Measurements from ENCODE around the gene ME3.

The ME3 gene

DNA sequence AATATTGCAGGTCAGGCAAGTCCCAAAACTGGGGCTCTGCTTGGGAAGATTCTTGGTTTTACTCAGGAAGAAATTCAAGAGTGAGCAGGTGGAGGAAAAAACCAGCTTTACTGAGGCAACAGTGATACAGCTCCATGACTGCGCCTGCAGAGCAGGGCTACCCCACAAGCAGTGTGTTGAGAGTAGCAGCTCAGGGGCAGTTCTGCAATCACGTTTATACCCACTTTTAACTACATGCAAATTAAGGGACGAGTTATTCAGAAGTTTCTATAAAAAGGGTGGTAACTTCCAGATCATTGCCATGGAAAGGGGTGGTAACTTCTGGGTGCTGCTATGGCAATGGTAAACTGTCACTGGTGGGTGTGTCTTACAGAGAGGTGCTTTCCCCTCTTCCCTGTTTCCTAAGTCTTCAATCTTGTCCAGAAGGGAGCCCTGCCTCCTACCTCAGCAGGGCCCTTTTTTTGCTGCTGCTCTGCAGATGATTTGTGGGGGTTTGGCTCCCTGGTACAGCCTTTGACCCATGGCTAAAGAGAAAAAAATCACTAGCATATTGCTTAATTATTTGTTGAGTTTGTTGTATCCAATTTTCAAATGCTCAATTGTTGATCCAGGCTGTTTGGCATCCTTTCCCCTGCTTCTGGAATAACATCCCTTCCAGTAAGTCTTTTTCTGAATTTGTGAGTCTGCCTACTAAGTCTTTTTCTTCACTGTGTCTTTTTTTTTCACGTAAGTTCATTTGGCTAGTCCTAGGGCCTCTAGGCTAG is 30.0 kb upstream of the ME3 start:
- H3K4me3 Mint-ChIP-seq: no peak overlapping the region
- no peaks in the 10 kb centered on the region for H3K4me1 Mint-ChIP-seq (ENCODE audit: low read depth)
- H3K27me3 Mint-ChIP-seq: peaks cover 6% of the 10 kb centered on the region
- H3K27ac Mint-ChIP-seq: no peak overlapping the region
- no peaks in the 10 kb centered on the region for H3K36me3 Mint-ChIP-seq (ENCODE audit: low read depth)
- H3K9me3 Mint-ChIP-seq: no peaks in the 10 kb centered on the region

DNA sequence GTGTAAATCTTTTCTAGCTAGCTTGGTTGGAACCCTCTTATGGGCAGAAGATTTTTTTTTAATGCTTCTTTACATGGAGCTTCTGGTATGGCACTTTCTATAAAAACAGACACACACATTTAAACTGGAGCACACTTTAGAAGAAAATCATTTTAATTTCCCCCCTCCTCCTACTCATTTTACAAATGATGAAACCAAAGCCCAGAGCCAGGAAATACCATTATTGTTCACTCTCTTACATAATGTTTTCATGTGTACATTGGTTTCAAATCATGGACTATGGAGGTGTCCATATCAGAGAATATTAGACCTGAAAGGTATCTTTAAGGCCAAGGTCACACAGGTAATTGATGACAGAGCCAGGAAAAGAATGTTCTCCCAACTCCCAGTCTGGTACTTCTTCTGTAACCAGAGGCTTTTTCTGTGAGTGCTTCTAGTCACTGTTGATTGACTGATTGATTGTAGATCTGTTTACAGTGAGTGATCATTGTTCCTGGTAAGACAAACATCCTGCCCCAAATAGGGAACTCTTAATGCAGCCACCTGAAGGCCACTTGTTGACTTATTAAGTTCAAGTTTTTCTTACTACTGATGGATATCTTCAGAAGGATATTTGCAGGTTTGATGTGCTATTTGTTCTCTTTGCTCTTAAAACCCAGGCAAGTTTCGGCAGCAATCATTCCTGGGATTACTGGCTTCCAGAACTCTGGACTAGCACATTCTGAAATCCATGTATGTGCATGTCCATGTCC is 26.8 kb upstream of the ME3 start:
- H3K4me3 Mint-ChIP-seq: no peak overlapping the region
- peaks cover 11% of the 10 kb centered on the region for H3K27me3 Mint-ChIP-seq
- H3K27ac Mint-ChIP-seq: no peak overlapping the region
- no peaks in the 10 kb centered on the region for H3K9me3 Mint-ChIP-seq
- no peaks in the 10 kb centered on the region for H3K4me1 Mint-ChIP-seq (ENCODE audit: low read depth)
- no peaks in the 10 kb centered on the region for H3K36me3 Mint-ChIP-seq (ENCODE audit: low read depth)

DNA sequence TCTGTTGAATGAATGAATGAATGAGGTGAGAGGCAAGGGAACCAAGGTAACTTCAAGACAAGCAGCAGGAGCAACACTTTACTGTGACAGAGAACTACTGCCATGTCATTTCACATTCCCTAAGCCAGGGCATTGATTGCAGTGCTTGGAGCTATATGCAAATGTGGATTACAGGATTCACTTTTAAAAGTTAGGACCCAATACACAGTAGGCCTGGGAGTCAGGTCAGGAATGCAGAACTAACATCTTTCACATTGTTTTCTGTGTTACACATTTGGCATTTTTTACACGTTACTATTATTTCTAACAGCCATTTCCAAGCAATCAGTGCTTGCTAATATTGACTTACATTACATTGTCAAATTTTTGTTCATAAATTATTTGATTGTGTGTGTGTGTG is 26.2 kb upstream of the ME3 start:
- Mint-ChIP-seq H3K27ac (no peak overlapping the region), H3K4me1 (ENCODE audit: low read depth) (no peaks in the 10 kb centered on the region), H3K36me3 (ENCODE audit: low read depth) (no peaks in the 10 kb centered on the region), H3K27me3 (peaks cover 6% of the 10 kb centered on the region), H3K4me3 (no peak overlapping the region), H3K9me3 (no peaks in the 10 kb centered on the region)

DNA sequence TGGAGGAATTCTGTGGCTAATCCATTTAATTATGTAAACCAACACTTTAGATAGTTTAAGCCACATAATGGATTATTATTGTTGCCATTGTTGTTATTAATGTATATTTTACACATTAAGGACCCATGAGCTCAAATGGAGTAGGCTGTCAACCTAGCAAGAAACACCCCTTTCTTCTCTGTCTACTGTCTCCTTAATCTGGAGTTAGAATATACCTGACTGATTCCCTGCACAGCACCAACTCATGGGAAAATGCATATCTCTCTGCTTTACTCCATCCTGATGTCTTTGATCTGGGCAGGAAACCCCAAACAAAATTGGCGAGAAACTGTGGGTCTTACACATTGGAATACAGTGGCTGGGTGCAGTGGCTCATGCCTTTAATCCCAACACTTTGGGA is 24.0 kb upstream of the ME3 start:
- no peak overlapping the region for H3K27ac Mint-ChIP-seq

DNA sequence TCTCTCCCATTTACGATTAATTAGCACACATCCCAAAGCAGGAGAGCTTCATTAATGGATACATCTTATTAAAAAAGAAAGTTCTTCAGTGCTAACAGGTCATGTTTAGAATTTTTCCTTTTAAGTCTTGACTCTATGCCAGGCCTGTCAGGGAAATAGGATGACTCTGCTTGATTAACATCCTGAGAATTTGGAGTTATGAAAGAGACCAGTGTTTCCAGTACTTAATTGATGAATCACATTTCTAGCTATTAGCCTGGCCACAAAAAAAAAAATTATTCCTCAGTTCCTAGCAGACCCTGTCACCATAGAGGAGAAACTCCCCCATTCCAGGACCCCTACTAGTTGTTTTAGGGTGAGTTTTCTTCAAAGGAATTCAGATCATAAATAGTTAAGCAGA is 23.6 kb upstream of the ME3 start:
- Mint-ChIP-seq H3K4me1 (ENCODE audit: low read depth) (no peaks in the 10 kb centered on the region), H3K27ac (no peak overlapping the region), H3K9me3 (no peaks in the 10 kb centered on the region), H3K27me3 (peaks cover 13% of the 10 kb centered on the region), H3K36me3 (ENCODE audit: low read depth) (no peaks in the 10 kb centered on the region), H3K4me3 (no peak overlapping the region)

More for the DNA sequence above, 24.0 kb upstream of the ME3 start:
- Mint-ChIP-seq H3K9me3 (no peaks in the 10 kb centered on the region), H3K36me3 (ENCODE audit: low read depth) (no peaks in the 10 kb centered on the region), H3K4me1 (ENCODE audit: low read depth) (no peaks in the 10 kb centered on the region), H3K4me3 (no peak overlapping the region), H3K27me3 (peaks cover 13% of the 10 kb centered on the region)

DNA sequence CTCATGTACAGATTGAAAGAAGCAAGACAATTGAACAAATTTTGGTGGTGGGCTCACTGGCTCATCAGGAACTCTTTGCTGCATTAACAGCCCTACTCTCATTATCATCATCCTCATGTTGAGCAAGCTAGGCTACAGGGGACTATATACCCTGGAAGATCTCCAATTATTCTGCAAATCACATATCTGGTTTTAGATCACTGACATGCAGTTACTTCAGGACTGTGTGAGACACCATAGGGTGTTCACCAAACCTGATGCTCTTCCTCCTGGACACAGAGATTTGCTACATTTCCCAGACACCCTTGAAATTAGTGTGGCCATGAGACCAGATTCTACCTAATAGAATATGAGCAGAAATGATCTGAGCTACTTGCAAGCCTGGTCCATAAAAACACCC is 23.0 kb upstream of the ME3 start:
- H3K9me3 Mint-ChIP-seq: no peaks in the 10 kb centered on the region
- H3K36me3 Mint-ChIP-seq (ENCODE audit: low read depth): no peaks in the 10 kb centered on the region
- H3K27me3 Mint-ChIP-seq: peaks cover 16% of the 10 kb centered on the region
- H3K27ac Mint-ChIP-seq: no peak overlapping the region
- H3K4me3 Mint-ChIP-seq: no peak overlapping the region
- no peaks in the 10 kb centered on the region for H3K4me1 Mint-ChIP-seq (ENCODE audit: low read depth)

DNA sequence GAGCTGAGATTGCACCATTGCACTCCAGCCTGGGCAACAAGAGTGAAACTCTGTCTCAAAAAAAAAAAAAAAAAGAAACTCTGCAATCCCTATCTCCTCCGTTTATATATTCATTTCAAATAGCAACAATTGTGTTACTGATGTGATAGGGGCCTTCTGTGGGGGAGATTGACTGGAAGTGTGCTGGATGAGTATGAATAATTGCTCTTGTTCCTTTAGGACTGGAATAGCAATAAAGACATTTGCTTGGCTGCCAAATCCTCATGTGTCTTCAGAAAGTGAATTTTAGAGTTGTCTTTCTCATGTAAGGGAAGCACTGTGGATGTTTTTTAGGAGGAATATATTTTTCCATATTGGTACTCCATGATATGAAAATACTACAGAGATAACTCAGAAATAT is 21.1 kb upstream of the ME3 start:
- Mint-ChIP-seq H3K27me3 (peaks cover 16% of the 10 kb centered on the region), H3K4me1 (ENCODE audit: low read depth) (peaks cover 8% of the 10 kb centered on the region), H3K9me3 (no peaks in the 10 kb centered on the region), H3K27ac (no peak overlapping the region), H3K36me3 (ENCODE audit: low read depth) (no peaks in the 10 kb centered on the region), H3K4me3 (no peak overlapping the region)

- no peaks in the 10 kb centered on the region for H3K36me3 Mint-ChIP-seq (ENCODE audit: low read depth)
Measured at GRCh38 chr11:86692746-86693145, 20.3 kb upstream of the ME3 start.

GRCh38 chr11:86692317-86692716 is 19.9 kb upstream of the ME3 start:
- Mint-ChIP-seq H3K4me3 (no peak overlapping the region), H3K27me3 (peaks cover 16% of the 10 kb centered on the region), H3K4me1 (ENCODE audit: low read depth) (peaks cover 20% of the 10 kb centered on the region), H3K36me3 (ENCODE audit: low read depth) (no peaks in the 10 kb centered on the region), H3K27ac (no peak overlapping the region), H3K9me3 (no peaks in the 10 kb centered on the region)

More at GRCh38 chr11:86692746-86693145, 20.3 kb upstream of the ME3 start:
- Mint-ChIP-seq H3K4me1 (ENCODE audit: low read depth) (peaks cover 16% of the 10 kb centered on the region), H3K27ac (no peak overlapping the region), H3K4me3 (no peak overlapping the region), H3K9me3 (no peaks in the 10 kb centered on the region), H3K27me3 (peaks cover 16% of the 10 kb centered on the region)

DNA sequence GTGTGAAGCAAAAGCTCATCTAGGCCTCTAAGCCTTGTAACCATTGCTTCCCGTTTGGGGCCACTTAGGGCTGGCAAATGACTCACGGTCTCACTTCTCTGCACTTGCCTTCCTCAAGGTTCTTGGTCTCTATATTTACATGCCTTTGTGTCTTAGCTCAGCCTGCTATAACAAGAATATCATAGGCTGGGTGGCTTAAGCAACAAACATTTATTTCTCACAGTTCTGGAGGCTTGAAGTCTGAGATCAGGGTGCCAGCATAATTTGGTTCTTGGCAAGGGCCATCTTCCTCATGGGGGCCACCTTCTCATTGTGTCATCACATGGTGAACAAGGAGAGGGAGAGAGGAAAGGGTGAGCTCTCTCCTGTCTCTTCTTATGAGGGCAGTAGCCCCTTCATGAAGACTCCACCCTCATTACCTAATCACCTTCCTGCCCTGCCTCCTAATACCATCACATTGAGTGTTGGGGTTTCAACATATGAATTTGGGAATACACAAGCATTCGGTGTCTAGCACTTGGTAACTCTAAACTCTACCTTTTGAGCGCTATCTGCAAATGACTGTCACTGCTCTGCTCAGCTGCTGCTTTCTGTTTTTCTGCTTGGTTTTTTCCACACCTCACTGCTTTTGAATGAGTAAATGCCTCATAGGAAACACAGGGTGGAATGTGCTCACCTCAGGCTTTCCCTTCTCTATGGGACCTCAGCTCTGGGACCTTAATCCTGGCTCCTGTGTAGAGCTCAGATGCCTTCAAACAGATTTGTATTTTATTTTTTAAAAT is 16.2 kb upstream of the ME3 start:
- H3K4me1 Mint-ChIP-seq (ENCODE audit: low read depth): peaks cover 27% of the 10 kb centered on the region
- H3K36me3 Mint-ChIP-seq (ENCODE audit: low read depth): no peaks in the 10 kb centered on the region
- peaks cover 12% of the 10 kb centered on the region for H3K27me3 Mint-ChIP-seq
- no peaks in the 10 kb centered on the region for H3K9me3 Mint-ChIP-seq
- H3K4me3 Mint-ChIP-seq: peak overlapping the region; percentile 42
- peak overlapping the region; percentile 83 for H3K27ac Mint-ChIP-seq

DNA sequence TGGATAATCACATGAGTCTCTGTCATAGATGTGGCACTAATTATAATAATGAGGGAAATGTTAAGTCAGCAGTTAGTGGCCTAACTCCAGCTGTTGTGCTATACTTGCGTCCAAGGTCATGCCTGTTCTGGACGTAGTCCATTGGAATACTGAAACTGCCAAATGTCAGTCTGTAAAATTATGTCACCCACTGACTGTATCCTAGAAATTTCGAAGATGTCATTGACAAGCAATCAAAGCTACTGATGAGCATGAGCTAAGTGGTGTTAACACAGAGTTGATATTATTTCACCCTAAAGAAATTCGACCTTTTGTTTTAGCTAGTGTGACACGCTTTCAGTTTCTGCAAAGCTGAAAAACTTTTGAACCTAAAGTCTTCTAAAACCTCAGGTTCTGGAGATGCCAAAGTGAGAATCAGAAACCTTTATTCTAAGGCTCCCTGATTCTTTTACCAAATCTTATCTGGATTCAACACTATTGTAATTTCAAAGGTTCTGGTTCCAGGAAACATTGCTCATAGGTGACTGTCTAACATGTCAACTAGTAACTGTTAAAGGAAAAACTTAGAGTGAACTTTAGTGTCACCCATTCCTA is 14.9 kb upstream of the ME3 start:
- H3K27ac Mint-ChIP-seq: no peak overlapping the region
- no peak overlapping the region for H3K4me3 Mint-ChIP-seq
- no peaks in the 10 kb centered on the region for H3K36me3 Mint-ChIP-seq (ENCODE audit: low read depth)
- peaks cover 27% of the 10 kb centered on the region for H3K4me1 Mint-ChIP-seq (ENCODE audit: low read depth)
- H3K9me3 Mint-ChIP-seq: no peaks in the 10 kb centered on the region
- H3K27me3 Mint-ChIP-seq: peaks cover 18% of the 10 kb centered on the region

GRCh38 chr11:86686531-86686930 is 14.1 kb upstream of the ME3 start:
- Mint-ChIP-seq H3K4me3 (no peak overlapping the region), H3K27ac (no peak overlapping the region), H3K27me3 (peaks cover 10% of the 10 kb centered on the region), H3K4me1 (ENCODE audit: low read depth) (peaks cover 27% of the 10 kb centered on the region), H3K9me3 (no peaks in the 10 kb centered on the region), H3K36me3 (ENCODE audit: low read depth) (no peaks in the 10 kb centered on the region)

DNA sequence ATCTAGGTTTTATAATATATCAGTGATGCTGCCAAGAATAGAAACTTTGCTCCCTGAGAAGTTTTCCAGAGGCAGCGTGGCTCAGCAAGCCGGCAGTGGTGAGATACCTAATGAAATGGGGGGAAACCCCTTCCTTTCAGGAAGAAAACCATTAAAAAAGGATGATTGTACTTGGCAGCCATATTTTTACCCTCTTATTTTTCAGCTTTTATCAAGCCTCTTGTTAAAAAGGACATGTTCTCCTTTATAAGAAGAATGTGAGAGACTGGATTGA is 9.0 kb upstream of the ME3 start:
- H3K27me3 Mint-ChIP-seq: peaks cover 6% of the 10 kb centered on the region
- H3K36me3 Mint-ChIP-seq (ENCODE audit: low read depth): no peaks in the 10 kb centered on the region
- H3K4me3 Mint-ChIP-seq: no peak overlapping the region
- H3K4me1 Mint-ChIP-seq (ENCODE audit: low read depth): no peaks in the 10 kb centered on the region
- no peaks in the 10 kb centered on the region for H3K9me3 Mint-ChIP-seq
- no peak overlapping the region for H3K27ac Mint-ChIP-seq

GRCh38 chr11:86680716-86681482 is 8.5 kb upstream of the ME3 start:
- no peaks in the 10 kb centered on the region for H3K9me3 Mint-ChIP-seq
- H3K27ac Mint-ChIP-seq: no peak overlapping the region
- no peaks in the 10 kb centered on the region for H3K36me3 Mint-ChIP-seq (ENCODE audit: low read depth)
- H3K27me3 Mint-ChIP-seq: peaks cover 6% of the 10 kb centered on the region
- H3K4me3 Mint-ChIP-seq: no peak overlapping the region
- H3K4me1 Mint-ChIP-seq (ENCODE audit: low read depth): no peaks in the 10 kb centered on the region
